ENCODE measurements around the gene CCDC40.

- TF ChIP-seq CTCF (IDR thresholded peaks at IDR 0.05), result no peak
- no peak for TF ChIP-seq EZH2 (IDR thresholded peaks at IDR 0.05; ENCODE audit: borderline replicate concordance, insufficient read depth, low read depth, low read length, poor library complexity, severe bottlenecking)
Observed at GRCh38 chr17:80012765-80013741, 23.4 kb upstream of the CCDC40 start.

All from B cell (primary cell).